SHP77 treated with DMSO at 0.1 percent for 48 hours (cell line): ENCODE results near the gene DPP10.
"Not testable (repeated sequence)": the region's sequence is repeated elsewhere in the genome, so short reads cannot be mapped to it uniquely, and the experiment has no call there.

ENCODE experiments used
- DNase-seq: peaks from one replicate; lab custom pipeline; 2025; lab: John Stamatoyannopoulos, UW

DPP10 gene

GRCh38 chr2:114962532-114962931 lies 520.1 kb downstream of the DPP10 start:
- DNase-seq, result no peak

GRCh38 chr2:114968748-114969400 lies 526.4 kb downstream of the DPP10 start:
- DNase-seq, result peak; percentile 17

- DNase-seq, result not testable (repeated sequence)
Observed at GRCh38 chr2:115004321-115004720, 561.9 kb downstream of the DPP10 start.

- DNase-seq, result no peak
Observed at GRCh38 chr2:115011721-115012120, 569.3 kb downstream of the DPP10 start.

GRCh38 chr2:115022013-115022412 lies 579.6 kb downstream of the DPP10 start:
- DNase-seq, result not testable (repeated sequence)

- DNase-seq, result no peak
Observed at GRCh38 chr2:115034801-115035200, 592.4 kb downstream of the DPP10 start.

- no peak for DNase-seq
Observed at GRCh38 chr2:115036818-115037217, 594.4 kb downstream of the DPP10 start.

- no peak for DNase-seq
Observed at GRCh38 chr2:115057473-115057872, 615.0 kb downstream of the DPP10 start.

GRCh38 chr2:115070002-115070401 lies 627.6 kb downstream of the DPP10 start:
- no peak for DNase-seq

GRCh38 chr2:115071534-115071933 lies 629.1 kb downstream of the DPP10 start:
- DNase-seq, result no peak

- no peak for DNase-seq
Observed at GRCh38 chr2:115075800-115076199, 633.4 kb downstream of the DPP10 start.

GRCh38 chr2:115077626-115078025 lies 635.2 kb downstream of the DPP10 start:
- DNase-seq, result no peak

GRCh38 chr2:115083225-115083624 lies 640.8 kb downstream of the DPP10 start:
- no peak for DNase-seq

GRCh38 chr2:115083711-115084110 lies 641.3 kb downstream of the DPP10 start:
- no peak for DNase-seq

- no peak for DNase-seq
Observed at GRCh38 chr2:115084446-115084845, 642.0 kb downstream of the DPP10 start.

- not testable (repeated sequence) for DNase-seq
Observed at GRCh38 chr2:115086051-115086620, 643.7 kb downstream of the DPP10 start.

- no peak for DNase-seq
Observed at GRCh38 chr2:115094441-115094840, 652.0 kb downstream of the DPP10 start.

GRCh38 chr2:115105966-115106365 lies 663.5 kb downstream of the DPP10 start:
- no peak for DNase-seq

GRCh38 chr2:115115135-115115534 lies 672.7 kb downstream of the DPP10 start:
- DNase-seq, result no peak

GRCh38 chr2:115118306-115118705 lies 675.9 kb downstream of the DPP10 start:
- DNase-seq, result no peak

- no peak for DNase-seq
Observed at GRCh38 chr2:115119086-115119485, 676.6 kb downstream of the DPP10 start.

- no peak for DNase-seq
Observed at GRCh38 chr2:115122701-115123100, 680.3 kb downstream of the DPP10 start.

GRCh38 chr2:115124817-115125216 lies 682.4 kb downstream of the DPP10 start:
- DNase-seq, result no peak

- no peak for DNase-seq
Observed at GRCh38 chr2:115129536-115129935, 687.1 kb downstream of the DPP10 start.
